NCI-H748 treated with DMSO at 0.1 percent for 48 hours (cell line): ENCODE results near the gene CERS5.
"Not testable (repeated sequence)": the region's sequence is repeated elsewhere in the genome, so short reads cannot be mapped to it uniquely, and the experiment has no call there.

ENCODE experiments used
- DNase-seq: peaks from one replicate; lab custom pipeline; 2025; lab: John Stamatoyannopoulos, UW

CERS5 gene

GRCh38 chr12:50102646-50103309, 64.4 kb downstream of the CERS5 start:
- no peak for DNase-seq

- no peak for DNase-seq
These were observed 65.0 kb downstream of the CERS5 start for GRCh38 chr12:50102131-50102531.

GRCh38 chr12:50101663-50102062, 65.5 kb downstream of the CERS5 start:
- DNase-seq = no peak

- DNase-seq = no peak
These were observed 66.6 kb downstream of the CERS5 start for GRCh38 chr12:50100561-50100960.

GRCh38 chr12:50099302-50100008, 67.7 kb downstream of the CERS5 start:
- DNase-seq = no peak

- no peak for DNase-seq
These were observed 69.2 kb downstream of the CERS5 start for GRCh38 chr12:50097952-50098351.

GRCh38 chr12:50090391-50090790, 76.8 kb downstream of the CERS5 start:
- DNase-seq = no peak

GRCh38 chr12:50089730-50090129, 77.4 kb downstream of the CERS5 start:
- DNase-seq = no peak

- DNase-seq = peak; percentile 66
These were observed 78.4 kb downstream of the CERS5 start for GRCh38 chr12:50088577-50089335.

- no peak for DNase-seq
These were observed 79.2 kb downstream of the CERS5 start for GRCh38 chr12:50087995-50088394.

- DNase-seq = no peak
These were observed 80.0 kb downstream of the CERS5 start for GRCh38 chr12:50087151-50087550.

- no peak for DNase-seq
These were observed 81.0 kb downstream of the CERS5 start for GRCh38 chr12:50086148-50086547.

- no peak for DNase-seq
These were observed 81.5 kb downstream of the CERS5 start for GRCh38 chr12:50085615-50086072.

GRCh38 chr12:50084775-50085614, 82.2 kb downstream of the CERS5 start, which contains the start of gene SMARCD1:
SMARCD1 (plus strand) TSS chr12:50085342; CDS start chr12:50085370, 28 bp downstream.
- peak; percentile 92 for DNase-seq

GRCh38 chr12:50084409-50084774, 82.8 kb downstream of the CERS5 start:
- not testable (repeated sequence) for DNase-seq

- DNase-seq = no peak
These were observed 83.9 kb downstream of the CERS5 start for GRCh38 chr12:50083301-50083700.

GRCh38 chr12:50082644-50083043, 84.5 kb downstream of the CERS5 start:
- no peak for DNase-seq

GRCh38 chr12:50081096-50081808, 85.9 kb downstream of the CERS5 start:
- no peak for DNase-seq

- no peak for DNase-seq
These were observed 87.4 kb downstream of the CERS5 start for GRCh38 chr12:50079771-50080170.
